SK-N-MC (cell line): ENCODE data around the gene LRPAP1.
"Not testable (repeated sequence)": the region's sequence is repeated elsewhere in the genome, so short reads cannot be mapped to it uniquely, and the experiment has no call there.

ENCODE experiments used
- FOXP2 ChIP-seq: optimal IDR thresholded peaks from 2 replicates; pipeline ENCODE3; 2011; ENCODE audit warnings: mild to moderate bottlenecking, moderate library complexity; ENCODE audit not compliant: insufficient read depth; ENCODE audit errors: extremely low read length, control extremely low read depth
- POLR2AphosphoS5 ChIP-seq: IDR thresholded peaks from 2 replicates; pipeline ENCODE4 v1.6.1; 2012; ENCODE audit warnings: mild to moderate bottlenecking, low read depth, low read length, borderline replicate concordance

DNA sequence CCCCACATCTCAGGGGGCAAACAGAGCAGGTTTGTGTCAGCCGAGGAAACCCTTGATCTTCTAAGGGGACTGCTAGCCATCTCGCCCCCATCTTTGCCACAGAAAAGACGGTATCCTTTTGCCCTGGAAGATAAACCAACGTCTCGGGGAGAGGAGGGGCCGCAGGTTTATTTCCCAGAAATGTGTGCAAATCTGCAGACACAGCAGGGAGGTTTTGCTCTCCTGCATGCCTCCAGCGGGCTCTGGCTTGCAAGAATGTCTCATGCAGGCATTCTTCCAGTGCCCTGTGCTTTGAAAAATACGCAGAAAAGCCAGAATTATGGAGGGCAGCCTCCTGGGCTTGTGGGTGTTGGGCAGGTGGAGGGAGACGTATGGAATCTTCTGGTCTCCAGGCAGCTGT, 42.6 kb upstream of the LRPAP1 start:
- not testable (repeated sequence) for TF ChIP-seq FOXP2, POLR2AphosphoS5
